Measurements from ENCODE around the gene CMTM6. TPM values are rescaled to one million over a fixed set of nuclear protein-coding genes. Genes with fewer than 3 reads are reported as not detected.

Gene CMTM6
- total RNA-seq, 1 donor from 2014 or later: 44.0 TPM

- DNase-seq (ENCODE audit: low spot score in 2 of 2, unreplicated experiment in 2 of 2): no peak
- Mint-ChIP-seq H3K4me1 (peaks cover 9% of the 10 kb centered on the region), H3K36me3 (peaks cover 17% of the 10 kb centered on the region), H3K27me3 (ENCODE audit: low read depth) (no peaks in the 10 kb centered on the region), H3K9me3 (peaks cover 11% of the 10 kb centered on the region), H3K27ac (no peak overlapping the region), H3K4me3 (no peak overlapping the region)
- TF ChIP-seq, protein P1, sequence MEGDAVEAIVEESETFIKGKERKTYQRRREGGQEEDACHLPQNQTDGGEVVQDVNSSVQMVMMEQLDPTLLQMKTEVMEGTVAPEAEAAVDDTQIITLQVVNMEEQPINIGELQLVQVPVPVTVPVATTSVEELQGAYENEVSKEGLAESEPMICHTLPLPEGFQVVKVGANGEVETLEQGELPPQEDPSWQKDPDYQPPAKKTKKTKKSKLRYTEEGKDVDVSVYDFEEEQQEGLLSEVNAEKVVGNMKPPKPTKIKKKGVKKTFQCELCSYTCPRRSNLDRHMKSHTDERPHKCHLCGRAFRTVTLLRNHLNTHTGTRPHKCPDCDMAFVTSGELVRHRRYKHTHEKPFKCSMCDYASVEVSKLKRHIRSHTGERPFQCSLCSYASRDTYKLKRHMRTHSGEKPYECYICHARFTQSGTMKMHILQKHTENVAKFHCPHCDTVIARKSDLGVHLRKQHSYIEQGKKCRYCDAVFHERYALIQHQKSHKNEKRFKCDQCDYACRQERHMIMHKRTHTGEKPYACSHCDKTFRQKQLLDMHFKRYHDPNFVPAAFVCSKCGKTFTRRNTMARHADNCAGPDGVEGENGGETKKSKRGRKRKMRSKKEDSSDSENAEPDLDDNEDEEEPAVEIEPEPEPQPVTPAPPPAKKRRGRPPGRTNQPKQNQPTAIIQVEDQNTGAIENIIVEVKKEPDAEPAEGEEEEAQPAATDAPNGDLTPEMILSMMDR (IDR thresholded peaks at IDR 0.05; ENCODE audit: unreplicated experiment): no peak
Observed at GRCh38 chr3:32450426-32450825, 52.2 kb downstream of the CMTM6 start.

DNA sequence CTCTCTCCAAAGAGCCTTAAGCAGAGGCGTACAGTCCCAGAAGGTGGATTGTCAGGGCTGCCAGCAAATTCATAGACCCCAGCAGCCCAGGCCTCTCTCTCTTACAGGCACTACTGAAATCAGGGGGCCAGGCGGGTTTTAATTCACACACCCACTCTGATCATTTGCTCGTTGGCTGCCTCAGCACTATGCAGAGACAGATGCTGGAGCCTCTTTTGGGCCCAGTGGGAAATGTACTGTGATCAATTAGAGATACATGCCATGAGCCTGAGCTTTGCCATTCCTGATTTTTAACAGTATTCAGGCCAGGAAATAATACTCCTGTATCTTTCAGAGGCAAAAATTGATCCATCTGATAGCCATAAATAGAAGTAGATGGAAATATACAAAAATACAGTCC is 53.0 kb downstream of the CMTM6 start:
- Mint-ChIP-seq H3K36me3 (peaks cover 17% of the 10 kb centered on the region), H3K4me1 (peaks cover 3% of the 10 kb centered on the region), H3K4me3 (no peak overlapping the region), H3K27ac (no peak overlapping the region), H3K9me3 (peaks cover 15% of the 10 kb centered on the region), H3K27me3 (ENCODE audit: low read depth) (no peaks in the 10 kb centered on the region)
- TF ChIP-seq, protein P1 (IDR thresholded peaks at IDR 0.05; ENCODE audit: unreplicated experiment): no peak
- no peak for DNase-seq (ENCODE audit: low spot score in 2 of 2, unreplicated experiment in 2 of 2)

DNA sequence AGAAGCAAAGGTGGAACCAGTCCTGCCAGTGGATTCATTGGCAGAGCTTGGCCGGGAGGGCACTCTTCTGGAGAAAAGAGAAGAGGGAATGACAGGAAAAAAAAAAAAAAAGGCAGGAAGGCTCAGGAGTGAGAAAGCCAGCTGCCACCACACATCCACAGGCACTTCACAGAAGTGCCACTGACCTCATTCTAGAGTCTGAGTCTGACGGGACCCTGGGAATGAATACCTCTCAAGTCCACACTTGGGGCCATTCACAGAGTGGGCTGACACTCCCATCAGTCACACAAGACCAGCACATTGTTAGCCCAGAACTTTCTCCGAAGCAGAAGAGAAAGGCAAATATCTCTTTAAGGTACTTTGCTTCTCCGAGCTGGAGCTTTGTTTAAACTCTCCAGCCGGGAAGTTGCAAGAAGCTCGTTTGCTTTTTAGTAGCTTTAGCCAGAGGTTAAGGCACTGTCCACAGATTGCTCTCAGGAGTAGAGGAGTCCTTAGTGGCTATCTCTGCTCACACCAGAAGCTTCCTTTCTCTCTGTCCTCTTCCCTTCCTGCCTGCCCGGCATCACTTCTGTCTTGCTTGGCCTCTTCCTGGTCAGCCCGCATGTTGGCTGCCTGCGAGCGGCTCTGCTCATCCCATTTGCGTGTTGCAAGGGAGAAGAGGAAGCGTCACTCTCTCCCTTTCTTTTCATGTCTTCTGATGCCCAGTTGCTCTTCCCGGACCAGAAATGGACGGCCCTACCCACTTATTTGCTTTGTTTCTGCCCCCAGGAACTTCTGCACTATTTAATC is 53.8 kb downstream of the CMTM6 start:
- Mint-ChIP-seq H3K27ac (no peak overlapping the region), H3K4me3 (no peak overlapping the region), H3K36me3 (peaks cover 21% of the 10 kb centered on the region), H3K4me1 (no peaks in the 10 kb centered on the region), H3K9me3 (peaks cover 20% of the 10 kb centered on the region), H3K27me3 (ENCODE audit: low read depth) (no peaks in the 10 kb centered on the region)
- TF ChIP-seq, protein P1 (IDR thresholded peaks at IDR 0.05; ENCODE audit: unreplicated experiment): no peak
- DNase-seq (ENCODE audit: low spot score in 2 of 2, unreplicated experiment in 2 of 2): no peak

DNA sequence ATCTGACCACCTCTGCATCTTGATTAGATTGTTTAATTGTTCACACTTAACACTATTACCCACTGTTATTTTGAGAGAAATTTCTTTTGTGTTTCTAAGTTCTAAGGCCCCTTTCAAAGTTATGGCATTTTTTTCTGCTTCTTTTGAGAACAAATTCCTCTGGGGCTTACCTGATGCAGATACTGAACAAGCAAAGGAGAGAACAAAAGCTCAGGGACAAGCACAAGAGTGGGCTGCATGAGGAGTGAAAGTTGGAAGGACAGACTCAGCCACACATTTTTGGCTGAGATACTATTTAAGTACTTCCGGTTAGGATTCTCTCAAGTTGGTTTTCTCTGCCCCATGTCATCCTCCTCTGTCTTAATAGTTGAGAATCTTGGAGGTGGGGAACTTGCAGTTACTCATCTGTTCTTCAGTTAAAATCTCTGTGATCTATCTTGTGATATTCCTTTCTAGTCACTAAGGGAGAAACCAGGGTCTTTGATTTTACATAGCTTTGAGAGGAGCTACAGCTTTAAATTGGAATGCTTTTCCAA is 54.7 kb downstream of the CMTM6 start:
- DNase-seq (ENCODE audit: low spot score in 2 of 2, unreplicated experiment in 2 of 2): no peak
- Mint-ChIP-seq H3K9me3 (peaks cover 25% of the 10 kb centered on the region), H3K4me1 (no peaks in the 10 kb centered on the region), H3K36me3 (peaks cover 27% of the 10 kb centered on the region), H3K27ac (no peak overlapping the region), H3K27me3 (ENCODE audit: low read depth) (no peaks in the 10 kb centered on the region), H3K4me3 (no peak overlapping the region)
- TF ChIP-seq, protein P1 (IDR thresholded peaks at IDR 0.05; ENCODE audit: unreplicated experiment): no peak

DNA sequence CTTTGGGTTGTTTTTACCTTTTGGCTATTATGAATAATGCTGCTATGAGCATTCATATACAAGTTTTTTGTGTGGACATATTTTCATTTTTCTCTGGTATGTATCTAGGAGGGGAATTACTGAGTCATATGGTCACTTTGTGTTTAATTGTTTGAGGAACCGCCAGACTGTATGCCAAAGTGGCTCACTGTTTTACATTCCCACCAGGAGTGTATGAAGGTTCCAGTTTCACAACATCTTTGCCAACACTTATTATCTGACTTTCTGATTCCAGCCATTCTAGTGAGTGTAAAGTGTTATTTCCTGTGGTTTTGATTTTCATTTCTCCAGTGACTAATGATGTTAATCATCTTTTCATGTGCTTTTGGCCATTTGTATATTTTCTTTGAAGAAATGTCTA is 59.2 kb downstream of the CMTM6 start:
- no peak overlapping the region for H3K27ac Mint-ChIP-seq

More for the DNA sequence above, 59.2 kb downstream of the CMTM6 start:
- Mint-ChIP-seq H3K27me3 (ENCODE audit: low read depth) (no peaks in the 10 kb centered on the region), H3K36me3 (peaks cover 30% of the 10 kb centered on the region), H3K4me3 (no peak overlapping the region), H3K9me3 (peaks cover 25% of the 10 kb centered on the region), H3K4me1 (peaks cover 10% of the 10 kb centered on the region)
- TF ChIP-seq, protein P1 (IDR thresholded peaks at IDR 0.05; ENCODE audit: unreplicated experiment): no peak
- no peak for DNase-seq (ENCODE audit: low spot score in 2 of 2, unreplicated experiment in 2 of 2)

Data from mesothelial cell of epicardium (in vitro differentiated cells).